Body of pancreas (tissue), 4 donors: ENCODE measurements around the gene TSHZ2.

Source experiments
- POLR2A ChIP-seq, 3 donors: fragments of 450-650 bp; IDR thresholded peaks; one replicate each; pipeline ENCODE4 v1.6.1; 2016; ENCODE audit warnings: antibody characterized with exemption in 3 of 3, mild to moderate bottlenecking in 2 of 3
- TF ChIP-seq, protein P1 (sequence below), 7 experiments: fragments of 450-650 bp in 4 of 7; fragments of 200-600 bp in 3 of 7; sonication (generic) in 3 of 7; IDR thresholded peaks; one replicate each; pipeline ENCODE4 v1.5.1; 2016 to 2019; ENCODE audit warnings: antibody characterized with exemption in 7 of 7

DNA sequence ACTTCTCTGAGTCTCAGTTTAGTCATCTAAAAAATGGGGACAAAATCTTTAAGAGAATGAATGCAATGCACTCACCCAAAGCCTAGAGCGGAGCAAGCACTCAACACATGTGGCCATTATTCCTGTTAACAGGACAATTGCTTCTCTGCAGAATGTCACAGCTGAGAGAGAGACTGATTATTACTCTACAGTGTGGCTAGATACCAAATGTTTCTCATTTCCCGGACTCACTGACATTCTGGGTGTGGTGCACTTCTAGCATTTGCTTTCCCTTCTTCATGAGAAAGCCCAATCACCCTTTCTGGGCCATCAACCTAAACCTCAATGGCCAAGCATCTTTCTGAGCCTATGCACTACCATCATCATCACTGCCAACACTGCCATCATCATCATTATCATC is 347.6 kb downstream of the TSHZ2 start:
- TF ChIP-seq, protein P1, sequence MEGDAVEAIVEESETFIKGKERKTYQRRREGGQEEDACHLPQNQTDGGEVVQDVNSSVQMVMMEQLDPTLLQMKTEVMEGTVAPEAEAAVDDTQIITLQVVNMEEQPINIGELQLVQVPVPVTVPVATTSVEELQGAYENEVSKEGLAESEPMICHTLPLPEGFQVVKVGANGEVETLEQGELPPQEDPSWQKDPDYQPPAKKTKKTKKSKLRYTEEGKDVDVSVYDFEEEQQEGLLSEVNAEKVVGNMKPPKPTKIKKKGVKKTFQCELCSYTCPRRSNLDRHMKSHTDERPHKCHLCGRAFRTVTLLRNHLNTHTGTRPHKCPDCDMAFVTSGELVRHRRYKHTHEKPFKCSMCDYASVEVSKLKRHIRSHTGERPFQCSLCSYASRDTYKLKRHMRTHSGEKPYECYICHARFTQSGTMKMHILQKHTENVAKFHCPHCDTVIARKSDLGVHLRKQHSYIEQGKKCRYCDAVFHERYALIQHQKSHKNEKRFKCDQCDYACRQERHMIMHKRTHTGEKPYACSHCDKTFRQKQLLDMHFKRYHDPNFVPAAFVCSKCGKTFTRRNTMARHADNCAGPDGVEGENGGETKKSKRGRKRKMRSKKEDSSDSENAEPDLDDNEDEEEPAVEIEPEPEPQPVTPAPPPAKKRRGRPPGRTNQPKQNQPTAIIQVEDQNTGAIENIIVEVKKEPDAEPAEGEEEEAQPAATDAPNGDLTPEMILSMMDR (IDR thresholded peaks at IDR 0.05) = no peak
- TF ChIP-seq POLR2A (IDR thresholded peaks at IDR 0.05) = no peak
